OCI-LY7 (cell line): ENCODE data around the gene COG7.

Source experiments
- EZH2phosphoT487 ChIP-seq: fragments of 200-600 bp; sonication (generic); IDR thresholded peaks from 2 replicates; pipeline ENCODE4 v1.6.1; 2018; ENCODE audit warnings: low read depth, borderline replicate concordance, mild to moderate bottlenecking, mixed run types, antibody characterized with exemption, low read length, moderate library complexity, mixed read lengths
- TF ChIP-seq, protein P1 (sequence below): fragments of 200-600 bp; sonication (generic); conservative IDR thresholded peaks from 2 replicates; pipeline ENCODE4 v1.5.1; 2014; ENCODE audit warnings: mild to moderate bottlenecking, antibody characterized with exemption, low read length, moderate library complexity, mixed read lengths

DNA sequence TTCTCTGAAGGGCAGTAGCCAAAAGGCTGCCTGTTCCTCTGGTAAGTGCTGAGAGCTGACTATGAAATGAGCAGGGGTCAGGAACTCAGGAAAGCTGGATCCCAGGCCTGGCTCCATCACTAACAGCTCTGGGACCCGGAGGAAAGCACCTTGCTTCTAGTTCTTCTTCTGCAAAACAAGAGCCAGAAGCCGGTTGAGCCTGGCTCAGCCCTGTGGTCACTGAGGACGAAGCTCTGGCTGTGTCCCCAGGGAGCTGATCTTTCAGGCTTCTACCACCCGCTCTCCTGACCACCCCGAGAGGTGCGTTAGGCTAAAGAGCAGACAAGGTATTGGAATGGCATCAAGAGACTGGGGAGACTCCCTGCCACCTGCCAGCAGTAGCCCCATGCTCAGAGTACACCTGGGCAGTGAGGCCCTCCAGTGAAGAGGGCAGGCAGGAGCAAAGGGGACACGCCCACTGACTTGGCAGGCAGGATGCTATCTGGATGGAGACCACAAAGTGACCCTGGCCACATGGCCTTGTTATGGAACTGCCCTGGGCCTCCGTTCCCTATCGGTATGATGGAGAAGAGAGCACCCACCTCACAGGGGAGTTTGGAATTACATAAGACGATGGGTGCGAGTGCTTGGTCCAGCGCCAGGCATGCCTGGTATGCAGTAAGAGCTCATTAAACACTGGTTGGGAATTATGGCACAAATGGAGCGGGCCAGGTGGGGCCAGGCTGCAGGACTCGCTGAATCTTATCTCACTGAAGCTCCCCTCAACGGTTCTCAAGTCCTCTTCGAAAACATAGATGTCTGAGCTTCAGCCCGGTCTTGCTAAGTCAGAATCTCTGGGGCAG lies 61.4 kb downstream of the COG7 start:
- TF ChIP-seq, protein P1, sequence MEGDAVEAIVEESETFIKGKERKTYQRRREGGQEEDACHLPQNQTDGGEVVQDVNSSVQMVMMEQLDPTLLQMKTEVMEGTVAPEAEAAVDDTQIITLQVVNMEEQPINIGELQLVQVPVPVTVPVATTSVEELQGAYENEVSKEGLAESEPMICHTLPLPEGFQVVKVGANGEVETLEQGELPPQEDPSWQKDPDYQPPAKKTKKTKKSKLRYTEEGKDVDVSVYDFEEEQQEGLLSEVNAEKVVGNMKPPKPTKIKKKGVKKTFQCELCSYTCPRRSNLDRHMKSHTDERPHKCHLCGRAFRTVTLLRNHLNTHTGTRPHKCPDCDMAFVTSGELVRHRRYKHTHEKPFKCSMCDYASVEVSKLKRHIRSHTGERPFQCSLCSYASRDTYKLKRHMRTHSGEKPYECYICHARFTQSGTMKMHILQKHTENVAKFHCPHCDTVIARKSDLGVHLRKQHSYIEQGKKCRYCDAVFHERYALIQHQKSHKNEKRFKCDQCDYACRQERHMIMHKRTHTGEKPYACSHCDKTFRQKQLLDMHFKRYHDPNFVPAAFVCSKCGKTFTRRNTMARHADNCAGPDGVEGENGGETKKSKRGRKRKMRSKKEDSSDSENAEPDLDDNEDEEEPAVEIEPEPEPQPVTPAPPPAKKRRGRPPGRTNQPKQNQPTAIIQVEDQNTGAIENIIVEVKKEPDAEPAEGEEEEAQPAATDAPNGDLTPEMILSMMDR, result no peak
- no peak for TF ChIP-seq EZH2phosphoT487
